ENCODE measurements around the gene PDGFB. TPM values are rescaled to one million over a fixed set of nuclear protein-coding genes. Genes with fewer than 3 reads are reported as not detected.

The PDGFB gene
- total RNA-seq, 1 donor from 2014 or later: 4.7 TPM

- no peak overlapping the region for H3K4me3 ChIP-seq
- H3K36me3 ChIP-seq: no peaks in the 10 kb centered on the region
- H3K9me3 ChIP-seq: no peaks in the 10 kb centered on the region
- no peaks in the 10 kb centered on the region for H3K4me1 ChIP-seq
- H3K27me3 ChIP-seq: no peaks in the 10 kb centered on the region
- intact Hi-C loops (cut with DNase I): no loop called here
- no peak overlapping the region for H3K27ac ChIP-seq
- TF ChIP-seq POLR2A (IDR thresholded peaks at IDR 0.05) (no peak), CTCF (IDR thresholded peaks at IDR 0.05) (no peak), POLR2AphosphoS5 (IDR thresholded peaks at IDR 0.05; ENCODE audit: insufficient read depth in 1 of 2, low read depth in 1 of 2) (no peak)
- no peak for DNase-seq (ENCODE audit: extremely low spot score in 2 of 2)
Measured at GRCh38 chr22:39270792-39271191, 26.0 kb upstream of the PDGFB start.

- Histone ChIP-seq H3K9me3 (no peaks in the 10 kb centered on the region), H3K36me3 (no peaks in the 10 kb centered on the region), H3K27ac (no peak overlapping the region), H3K4me3 (no peak overlapping the region), H3K4me1 (no peaks in the 10 kb centered on the region), H3K27me3 (no peaks in the 10 kb centered on the region)
- no peak for DNase-seq (ENCODE audit: extremely low spot score in 2 of 2)
- TF ChIP-seq CTCF (IDR thresholded peaks at IDR 0.05) (no peak), POLR2A (IDR thresholded peaks at IDR 0.05) (no peak), POLR2AphosphoS5 (IDR thresholded peaks at IDR 0.05; ENCODE audit: insufficient read depth in 1 of 2, low read depth in 1 of 2) (no peak)
- intact Hi-C loops (cut with DNase I): no loop called here
Measured at GRCh38 chr22:39270280-39270679, 25.5 kb upstream of the PDGFB start.

- intact Hi-C loops (cut with DNase I): no loop called here
Measured at GRCh38 chr22:39269095-39269790, 24.5 kb upstream of the PDGFB start.

GRCh38 chr22:39268645-39269044 lies 23.9 kb upstream of the PDGFB start:
- no peak for TF ChIP-seq POLR2AphosphoS5 (IDR thresholded peaks at IDR 0.05; ENCODE audit: insufficient read depth in 1 of 2, low read depth in 1 of 2)
- TF ChIP-seq CTCF (IDR thresholded peaks at IDR 0.05): no peak
- no peak for TF ChIP-seq POLR2A (IDR thresholded peaks at IDR 0.05)
- no peak for DNase-seq (ENCODE audit: extremely low spot score in 2 of 2)
- Histone ChIP-seq H3K4me1 (no peaks in the 10 kb centered on the region), H3K4me3 (no peak overlapping the region), H3K9me3 (no peaks in the 10 kb centered on the region), H3K27ac (no peak overlapping the region), H3K27me3 (no peaks in the 10 kb centered on the region), H3K36me3 (no peaks in the 10 kb centered on the region)
- intact Hi-C loops (cut with DNase I): no loop called here

More at GRCh38 chr22:39269095-39269790, 24.5 kb upstream of the PDGFB start:
- DNase-seq (ENCODE audit: extremely low spot score in 2 of 2): no peak
- Histone ChIP-seq H3K4me3 (no peak overlapping the region), H3K27ac (no peak overlapping the region), H3K36me3 (no peaks in the 10 kb centered on the region), H3K4me1 (no peaks in the 10 kb centered on the region), H3K27me3 (no peaks in the 10 kb centered on the region), H3K9me3 (no peaks in the 10 kb centered on the region)
- TF ChIP-seq POLR2A (IDR thresholded peaks at IDR 0.05): no peak
- TF ChIP-seq CTCF (IDR thresholded peaks at IDR 0.05): no peak
- no peak for TF ChIP-seq POLR2AphosphoS5 (IDR thresholded peaks at IDR 0.05; ENCODE audit: insufficient read depth in 1 of 2, low read depth in 1 of 2)

GRCh38 chr22:39267974-39268373 lies 23.2 kb upstream of the PDGFB start:
- DNase-seq (ENCODE audit: extremely low spot score in 2 of 2): no peak
- Histone ChIP-seq H3K27me3 (no peaks in the 10 kb centered on the region), H3K27ac (no peak overlapping the region), H3K36me3 (no peaks in the 10 kb centered on the region), H3K4me3 (no peak overlapping the region), H3K4me1 (no peaks in the 10 kb centered on the region), H3K9me3 (no peaks in the 10 kb centered on the region)
- intact Hi-C loops (cut with DNase I): no loop called here
- TF ChIP-seq POLR2A (IDR thresholded peaks at IDR 0.05) (no peak), CTCF (IDR thresholded peaks at IDR 0.05) (no peak), POLR2AphosphoS5 (IDR thresholded peaks at IDR 0.05; ENCODE audit: insufficient read depth in 1 of 2, low read depth in 1 of 2) (no peak)

Data from vagina (tissue), 2 donors.